Neural cell (in vitro differentiated cells): ENCODE results near the gene MARVELD3.

Source experiments
- POLR2AphosphoS5 ChIP-seq: IDR thresholded peaks from 2 replicates; pipeline ENCODE4 v1.6.1; 2012
- RAD21 ChIP-seq: fragments of 450-650 bp; conservative IDR thresholded peaks from 2 replicates; pipeline ENCODE4 v1.6.1; 2014; ENCODE audit warnings: antibody characterized with exemption, mild to moderate bottlenecking, moderate library complexity
- TF ChIP-seq, protein P1 (sequence below): fragments of 450-650 bp; IDR thresholded peaks from 2 replicates; pipeline ENCODE4 v1.5.1; 2014; ENCODE audit warnings: antibody characterized with exemption, mild to moderate bottlenecking, moderate library complexity; ENCODE audit not compliant: poor library complexity, severe bottlenecking

DNA sequence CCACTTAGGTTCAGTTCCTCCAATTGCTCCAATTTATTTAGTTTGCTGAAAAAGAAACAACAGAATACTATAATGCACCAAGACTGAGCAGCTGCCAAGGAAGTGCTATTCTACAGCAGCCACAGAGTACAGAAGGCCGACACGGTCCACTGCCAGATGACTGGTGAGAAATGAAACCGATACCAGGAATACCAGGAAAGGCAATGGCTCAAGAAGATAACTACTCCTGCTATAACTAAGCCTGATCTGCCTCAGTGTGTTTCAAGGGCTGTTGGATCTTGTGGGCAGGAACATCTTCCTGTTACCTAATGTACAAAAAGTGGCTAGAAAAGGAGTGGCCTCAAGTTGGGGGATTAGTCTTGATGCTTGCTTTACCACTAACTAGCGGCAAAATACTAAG, 32.8 kb downstream of the MARVELD3 start:
- no peak for TF ChIP-seq POLR2AphosphoS5
- TF ChIP-seq, protein P1, sequence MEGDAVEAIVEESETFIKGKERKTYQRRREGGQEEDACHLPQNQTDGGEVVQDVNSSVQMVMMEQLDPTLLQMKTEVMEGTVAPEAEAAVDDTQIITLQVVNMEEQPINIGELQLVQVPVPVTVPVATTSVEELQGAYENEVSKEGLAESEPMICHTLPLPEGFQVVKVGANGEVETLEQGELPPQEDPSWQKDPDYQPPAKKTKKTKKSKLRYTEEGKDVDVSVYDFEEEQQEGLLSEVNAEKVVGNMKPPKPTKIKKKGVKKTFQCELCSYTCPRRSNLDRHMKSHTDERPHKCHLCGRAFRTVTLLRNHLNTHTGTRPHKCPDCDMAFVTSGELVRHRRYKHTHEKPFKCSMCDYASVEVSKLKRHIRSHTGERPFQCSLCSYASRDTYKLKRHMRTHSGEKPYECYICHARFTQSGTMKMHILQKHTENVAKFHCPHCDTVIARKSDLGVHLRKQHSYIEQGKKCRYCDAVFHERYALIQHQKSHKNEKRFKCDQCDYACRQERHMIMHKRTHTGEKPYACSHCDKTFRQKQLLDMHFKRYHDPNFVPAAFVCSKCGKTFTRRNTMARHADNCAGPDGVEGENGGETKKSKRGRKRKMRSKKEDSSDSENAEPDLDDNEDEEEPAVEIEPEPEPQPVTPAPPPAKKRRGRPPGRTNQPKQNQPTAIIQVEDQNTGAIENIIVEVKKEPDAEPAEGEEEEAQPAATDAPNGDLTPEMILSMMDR = no peak
- TF ChIP-seq RAD21 = no peak
